HG02884 (cell line): ENCODE results near the gene KDM3A.
"Not testable (repeated sequence)": the region's sequence is repeated elsewhere in the genome, so short reads cannot be mapped to it uniquely, and the experiment has no call there.

ENCODE experiments used
- ATAC-seq: cut with Tn5 transposase; IDR thresholded peaks from one replicate; pipeline ENCODE4 v1.9.1; 2021; ENCODE audit warnings: mild to moderate bottlenecking, moderate library complexity; ENCODE audit not compliant: unreplicated experiment

The KDM3A gene

GRCh38 chr2:86476918-86477317 is 35.7 kb downstream of the KDM3A start:
- ATAC-seq = no peak

- no peak for ATAC-seq
These were observed 36.2 kb downstream of the KDM3A start for GRCh38 chr2:86477349-86477748.

GRCh38 chr2:86480105-86480504 is 38.9 kb downstream of the KDM3A start:
- no peak for ATAC-seq

- no peak for ATAC-seq
These were observed 40.9 kb downstream of the KDM3A start for GRCh38 chr2:86482034-86482433.

- ATAC-seq = no peak
These were observed 43.2 kb downstream of the KDM3A start for GRCh38 chr2:86484385-86484784.

GRCh38 chr2:86485103-86485502 is 43.9 kb downstream of the KDM3A start:
- no peak for ATAC-seq

- no peak for ATAC-seq
These were observed 44.6 kb downstream of the KDM3A start for GRCh38 chr2:86485802-86486201.

GRCh38 chr2:86487062-86487461 is 45.9 kb downstream of the KDM3A start:
- ATAC-seq = no peak

- ATAC-seq = no peak
These were observed 47.5 kb downstream of the KDM3A start for GRCh38 chr2:86488561-86489250.

- ATAC-seq = no peak
These were observed 48.4 kb downstream of the KDM3A start for GRCh38 chr2:86489542-86489941.

- ATAC-seq = no peak
These were observed 49.1 kb downstream of the KDM3A start for GRCh38 chr2:86490245-86490644.

- ATAC-seq = no peak
These were observed 49.9 kb downstream of the KDM3A start for GRCh38 chr2:86491088-86491487.

- ATAC-seq = no peak
These were observed 50.9 kb downstream of the KDM3A start for GRCh38 chr2:86492048-86492453.

GRCh38 chr2:86496391-86496790 is 55.2 kb downstream of the KDM3A start:
- ATAC-seq = not testable (repeated sequence)

- no peak for ATAC-seq
These were observed 57.5 kb downstream of the KDM3A start for GRCh38 chr2:86498468-86499260.

- no peak for ATAC-seq
These were observed 58.2 kb downstream of the KDM3A start for GRCh38 chr2:86499326-86499725.

GRCh38 chr2:86500325-86501083 is 59.3 kb downstream of the KDM3A start:
- no peak for ATAC-seq

- no peak for ATAC-seq
These were observed 66.4 kb downstream of the KDM3A start for GRCh38 chr2:86507600-86507999.

- ATAC-seq = no peak
These were observed 69.3 kb downstream of the KDM3A start for GRCh38 chr2:86510436-86510933.

- no peak for ATAC-seq
These were observed 70.9 kb downstream of the KDM3A start for GRCh38 chr2:86512034-86512433.

GRCh38 chr2:86512892-86513291 is 71.7 kb downstream of the KDM3A start:
- ATAC-seq = no peak
